ENCODE measurements around the gene TEX51. TPM values are rescaled to one million over a fixed set of nuclear protein-coding genes. Genes with fewer than 3 reads are reported as not detected.

TEX51 gene
- total RNA-seq, 4 donors from 2014 or later: not detected

DNA sequence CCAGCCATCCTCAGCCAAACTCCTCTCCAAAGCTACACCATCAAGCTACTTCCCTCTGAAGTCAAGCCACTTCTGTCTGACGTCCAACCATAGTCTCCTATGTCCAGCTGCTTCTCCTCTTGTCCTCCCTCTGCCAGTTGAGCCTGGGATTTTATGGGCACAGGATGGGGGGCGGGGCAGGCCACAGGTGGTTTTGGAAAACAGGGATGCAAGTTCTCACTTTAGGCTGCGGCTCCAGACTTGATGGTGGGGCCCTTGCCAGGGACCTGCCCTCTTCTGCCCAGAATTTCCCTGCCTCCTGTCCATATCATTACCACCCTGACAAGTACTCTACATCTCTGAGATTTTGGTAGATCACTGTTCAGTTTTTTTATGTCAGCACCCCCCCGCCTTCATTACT is 41.6 kb downstream of the TEX51 start:
- Histone ChIP-seq H3K36me3 (no peaks in the 10 kb centered on the region), H3K9me3 (peaks cover 3 to 4% of the 10 kb centered on the region in 2 donors), H3K27me3 (no peaks in the 10 kb centered on the region), H3K4me1 (no peaks in the 10 kb centered on the region), H3K4me3 (no peak overlapping the region), H3K27ac (no peak overlapping the region)
- DNase-seq: no peak
- TF ChIP-seq POLR2AphosphoS5 (IDR thresholded peaks at IDR 0.05) (no peak), EP300 (IDR thresholded peaks at IDR 0.05; ENCODE audit: low read depth) (no peak), POLR2A (IDR thresholded peaks at IDR 0.05) (no peak)
- TF ChIP-seq, protein P1, sequence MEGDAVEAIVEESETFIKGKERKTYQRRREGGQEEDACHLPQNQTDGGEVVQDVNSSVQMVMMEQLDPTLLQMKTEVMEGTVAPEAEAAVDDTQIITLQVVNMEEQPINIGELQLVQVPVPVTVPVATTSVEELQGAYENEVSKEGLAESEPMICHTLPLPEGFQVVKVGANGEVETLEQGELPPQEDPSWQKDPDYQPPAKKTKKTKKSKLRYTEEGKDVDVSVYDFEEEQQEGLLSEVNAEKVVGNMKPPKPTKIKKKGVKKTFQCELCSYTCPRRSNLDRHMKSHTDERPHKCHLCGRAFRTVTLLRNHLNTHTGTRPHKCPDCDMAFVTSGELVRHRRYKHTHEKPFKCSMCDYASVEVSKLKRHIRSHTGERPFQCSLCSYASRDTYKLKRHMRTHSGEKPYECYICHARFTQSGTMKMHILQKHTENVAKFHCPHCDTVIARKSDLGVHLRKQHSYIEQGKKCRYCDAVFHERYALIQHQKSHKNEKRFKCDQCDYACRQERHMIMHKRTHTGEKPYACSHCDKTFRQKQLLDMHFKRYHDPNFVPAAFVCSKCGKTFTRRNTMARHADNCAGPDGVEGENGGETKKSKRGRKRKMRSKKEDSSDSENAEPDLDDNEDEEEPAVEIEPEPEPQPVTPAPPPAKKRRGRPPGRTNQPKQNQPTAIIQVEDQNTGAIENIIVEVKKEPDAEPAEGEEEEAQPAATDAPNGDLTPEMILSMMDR (IDR thresholded peaks at IDR 0.05): no peak
- intact Hi-C loops (cut with DNase I; ENCODE audit: low total_unique reads) (no loop called here), in situ Hi-C loops (cut with MboI; ENCODE audit: low pct_ligation_motif_present in 1 of 4, low pct_unique_long_range_greater_than_20kb in 1 of 4, low sequenced_read_pairs in 3 of 4) (no loop called here)
- WGBS, 2 donors (ENCODE audit: low coverage in 1 of 2): 81 to 88% methylated on average over 1 to 4 of the region's 4 CpGs

DNA sequence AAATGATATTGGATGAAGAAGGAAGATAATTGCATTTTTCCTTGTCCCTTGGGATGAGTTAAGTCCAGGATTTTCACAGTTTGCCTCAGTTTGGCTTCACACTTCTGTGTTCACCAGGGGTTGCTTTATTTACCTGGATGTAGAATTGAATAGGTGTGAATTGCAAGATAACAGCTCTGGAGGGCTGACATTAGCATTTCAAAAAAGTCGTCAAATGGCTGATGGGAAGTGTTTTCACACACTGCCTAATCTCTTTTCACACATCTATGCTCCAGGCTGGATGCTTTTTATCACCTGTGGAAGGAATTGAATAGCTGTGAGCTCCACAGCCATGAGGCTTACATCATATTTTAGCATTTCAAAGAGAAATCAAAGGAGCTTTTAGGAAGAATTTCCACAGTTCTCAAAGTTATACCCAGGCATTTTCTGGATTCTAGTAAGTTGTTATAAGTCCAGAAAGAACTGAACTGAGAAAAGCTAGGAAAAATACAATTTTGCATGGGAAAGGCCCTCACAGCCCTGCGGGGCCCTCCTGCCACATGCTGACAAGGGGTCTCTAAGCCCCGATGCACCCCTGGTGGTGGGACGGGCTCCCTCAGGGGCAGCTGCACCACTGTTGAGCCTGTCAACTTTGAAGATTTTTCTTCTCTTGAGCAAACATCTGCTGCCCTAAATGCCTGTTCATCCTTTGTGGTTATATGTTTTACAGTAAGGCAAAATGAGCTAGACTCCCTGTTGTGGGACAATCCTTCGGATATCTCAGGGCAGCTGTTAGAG is 43.9 kb downstream of the TEX51 start:
- no peaks in the 10 kb centered on the region for H3K27me3 ChIP-seq
- H3K9me3 ChIP-seq: peaks cover 3 to 4% of the 10 kb centered on the region in 2 donors
- WGBS, 2 donors (ENCODE audit: low coverage in 1 of 2): 68 to 71% methylated on average over 2 to 5 of the region's 5 CpGs
- no peak overlapping the region for H3K27ac ChIP-seq
- peaks cover 0 to 4% (median 2%) of the 10 kb centered on the region in 4 donors for H3K4me1 ChIP-seq
- H3K4me3 ChIP-seq: no peak overlapping the region
- intact Hi-C loops (cut with DNase I; ENCODE audit: low total_unique reads): no loop called here
- H3K36me3 ChIP-seq: no peaks in the 10 kb centered on the region
- in situ Hi-C loops (cut with MboI; ENCODE audit: low pct_ligation_motif_present in 1 of 4, low pct_unique_long_range_greater_than_20kb in 1 of 4, low sequenced_read_pairs in 3 of 4): no loop called here
- no peak for DNase-seq
- TF ChIP-seq, protein P1 (IDR thresholded peaks at IDR 0.05): no peak

DNA sequence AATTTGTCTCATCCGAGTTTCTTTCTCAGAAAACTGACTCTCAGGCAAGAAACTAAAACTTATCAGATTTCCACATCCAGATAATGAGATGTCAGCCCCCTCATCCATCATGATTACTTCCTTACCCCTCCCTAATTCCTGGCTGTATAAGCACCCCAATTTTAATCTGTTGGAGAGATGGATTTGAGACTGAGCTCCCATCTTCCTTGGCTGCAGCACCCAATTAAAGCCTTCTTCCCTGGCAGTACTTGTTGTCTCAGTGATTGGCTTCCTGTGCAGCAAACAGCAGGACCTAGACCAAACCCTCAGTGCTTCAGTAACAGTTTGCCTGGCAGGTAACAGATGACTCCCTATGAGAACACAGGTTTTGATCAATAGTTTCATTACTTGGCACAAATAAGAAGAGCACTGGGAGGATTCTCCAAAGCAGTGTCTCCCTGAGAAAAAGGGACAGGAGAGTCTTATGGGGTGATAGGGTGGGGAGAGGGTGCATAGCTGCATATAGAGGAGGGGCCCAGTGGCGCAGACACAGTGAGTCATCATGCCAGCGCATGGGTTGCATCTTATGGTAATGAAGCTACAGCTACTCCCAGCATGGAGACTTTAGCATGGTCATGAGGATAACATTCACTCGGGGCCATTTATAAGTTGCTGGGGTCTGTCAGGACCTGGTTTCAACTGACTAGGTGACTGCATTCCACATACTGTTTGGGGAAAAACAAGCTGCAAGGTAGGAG is 45.1 kb downstream of the TEX51 start:
- Histone ChIP-seq H3K9me3 (peaks cover 3 to 4% of the 10 kb centered on the region in 2 donors), H3K27me3 (no peaks in the 10 kb centered on the region), H3K36me3 (no peaks in the 10 kb centered on the region), H3K4me1 (peaks cover 0 to 4% (median 2%) of the 10 kb centered on the region in 4 donors), H3K27ac (no peak overlapping the region), H3K4me3 (no peak overlapping the region)
- in situ Hi-C loops (cut with MboI; ENCODE audit: low pct_ligation_motif_present in 1 of 4, low pct_unique_long_range_greater_than_20kb in 1 of 4, low sequenced_read_pairs in 3 of 4): no loop called here
- DNase-seq: no peak
- intact Hi-C loops (cut with DNase I; ENCODE audit: low total_unique reads): no loop called here
- WGBS, 2 donors (ENCODE audit: low coverage in 1 of 2): 80 to 91% methylated on average over 3 to 4 of the region's 4 CpGs
- TF ChIP-seq POLR2A (IDR thresholded peaks at IDR 0.05): no peak
- no peak for TF ChIP-seq EP300 (IDR thresholded peaks at IDR 0.05; ENCODE audit: low read depth)
- TF ChIP-seq POLR2AphosphoS5 (IDR thresholded peaks at IDR 0.05): no peak
- TF ChIP-seq, protein P1 (IDR thresholded peaks at IDR 0.05): no peak

DNA sequence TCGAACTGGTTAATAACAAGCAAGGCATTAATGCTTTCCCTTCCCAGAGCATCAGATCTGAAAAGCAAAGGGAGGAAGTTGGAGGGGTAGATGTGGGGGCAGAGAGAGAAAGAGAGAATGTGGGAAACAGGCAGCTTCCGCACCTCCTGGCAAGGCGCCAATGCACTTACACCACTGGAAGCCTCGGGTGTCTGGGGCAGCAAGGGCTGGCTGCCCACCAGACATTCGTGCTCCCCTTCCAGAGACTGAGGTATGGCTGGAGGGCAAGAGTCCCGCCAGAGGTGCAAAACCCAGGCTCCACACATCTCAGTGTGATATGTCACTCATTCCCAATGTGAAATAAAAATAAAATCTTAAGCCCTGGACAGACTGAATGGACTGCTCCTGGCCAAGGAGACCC is 46.4 kb downstream of the TEX51 start:
- Histone ChIP-seq H3K9me3 (peaks cover 3 to 4% of the 10 kb centered on the region in 2 donors), H3K4me3 (no peak overlapping the region), H3K4me1 (peaks cover 0 to 4% (median 2%) of the 10 kb centered on the region in 4 donors), H3K27me3 (no peaks in the 10 kb centered on the region), H3K27ac (no peak overlapping the region), H3K36me3 (no peaks in the 10 kb centered on the region)
- WGBS, 2 donors (ENCODE audit: low coverage in 1 of 2): 63 to 65% methylated on average over 2 to 6 of the region's 6 CpGs
- TF ChIP-seq EP300 (IDR thresholded peaks at IDR 0.05; ENCODE audit: low read depth) (no peak), POLR2A (IDR thresholded peaks at IDR 0.05) (no peak)
- intact Hi-C loops (cut with DNase I; ENCODE audit: low total_unique reads): no loop called here
- DNase-seq: no peak
- in situ Hi-C loops (cut with MboI; ENCODE audit: low pct_ligation_motif_present in 1 of 4, low pct_unique_long_range_greater_than_20kb in 1 of 4, low sequenced_read_pairs in 3 of 4): no loop called here
